ENCODE data around the gene PLPP4. TPM values are rescaled to one million over a fixed set of nuclear protein-coding genes. Genes with fewer than 3 reads are reported as not detected.
A peak's percentile ranks its signal among the peaks of the same experiment; 100 is the strongest.

PLPP4 gene
- total RNA-seq, 1 donor from 2014 or later = 30.3 TPM

DNA sequence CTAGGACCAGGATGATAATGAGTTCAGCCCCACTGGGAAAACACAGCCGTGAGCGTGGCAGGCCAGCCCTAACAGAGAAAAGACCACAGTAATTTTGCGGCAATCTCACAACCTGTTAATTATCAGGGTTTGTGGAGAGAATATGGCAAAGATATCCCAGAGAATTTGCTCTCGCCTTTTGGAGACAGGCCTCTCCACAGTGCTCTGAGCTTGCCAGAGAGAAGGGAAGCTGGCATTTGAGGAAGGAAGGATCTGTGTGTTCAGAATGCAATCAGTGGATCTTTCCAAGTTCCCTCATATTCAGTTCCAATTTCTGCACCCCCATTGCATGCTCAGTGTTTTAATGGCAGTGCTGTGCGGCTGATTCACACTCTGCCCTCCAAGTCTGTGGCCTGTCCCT, 60.2 kb downstream of the PLPP4 start:
- DNase-seq (ENCODE audit: low read depth) = no peak

DNA sequence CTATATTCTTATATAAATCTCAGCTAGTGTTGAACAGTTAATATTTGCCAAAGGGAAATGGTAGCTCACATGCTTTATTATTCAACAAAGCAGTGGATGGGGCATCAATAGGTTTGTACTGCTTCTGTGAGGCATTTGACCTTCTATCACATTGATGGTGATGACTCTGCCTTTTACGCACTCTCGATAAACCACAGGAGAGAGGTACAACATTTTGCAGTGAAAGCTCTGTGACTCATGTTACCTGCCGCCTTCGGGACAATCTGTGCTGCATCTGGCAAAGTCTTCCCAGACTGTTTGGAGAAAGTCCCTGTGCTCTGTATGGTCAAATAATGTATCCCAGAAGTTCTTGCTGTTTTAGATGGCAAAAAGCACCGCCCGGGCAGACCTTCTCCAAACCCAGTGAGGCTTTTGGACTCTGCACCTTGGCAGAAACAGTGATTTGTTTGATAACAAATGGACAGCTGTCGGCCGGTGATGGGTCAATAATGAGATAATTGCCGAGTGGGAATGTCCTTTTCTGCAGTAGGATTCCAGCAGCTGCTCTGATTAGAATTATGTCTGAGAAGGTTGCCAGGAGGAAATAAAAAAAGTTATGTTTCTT, 61.0 kb downstream of the PLPP4 start:
- no peak for DNase-seq (ENCODE audit: low read depth)

DNA sequence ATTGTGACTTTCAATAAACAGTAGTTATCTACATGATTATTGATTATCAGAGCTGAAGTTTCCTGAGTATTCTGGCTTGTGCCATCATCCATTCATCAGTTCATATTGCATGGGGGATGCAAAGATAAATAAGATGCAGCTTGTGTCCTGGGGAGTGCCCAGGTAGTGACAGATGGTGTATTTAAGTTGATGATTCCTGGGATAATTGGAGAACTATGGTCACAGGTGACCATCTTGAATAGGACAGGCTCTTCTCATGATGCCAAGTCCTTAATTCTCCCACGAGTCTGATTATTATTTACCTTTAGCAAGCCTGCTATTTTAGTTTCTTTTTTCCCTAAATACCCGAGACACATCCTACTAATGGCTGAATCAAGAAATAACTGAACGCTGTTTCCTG, 64.9 kb downstream of the PLPP4 start:
- DNase-seq (ENCODE audit: low read depth) = no peak

DNA sequence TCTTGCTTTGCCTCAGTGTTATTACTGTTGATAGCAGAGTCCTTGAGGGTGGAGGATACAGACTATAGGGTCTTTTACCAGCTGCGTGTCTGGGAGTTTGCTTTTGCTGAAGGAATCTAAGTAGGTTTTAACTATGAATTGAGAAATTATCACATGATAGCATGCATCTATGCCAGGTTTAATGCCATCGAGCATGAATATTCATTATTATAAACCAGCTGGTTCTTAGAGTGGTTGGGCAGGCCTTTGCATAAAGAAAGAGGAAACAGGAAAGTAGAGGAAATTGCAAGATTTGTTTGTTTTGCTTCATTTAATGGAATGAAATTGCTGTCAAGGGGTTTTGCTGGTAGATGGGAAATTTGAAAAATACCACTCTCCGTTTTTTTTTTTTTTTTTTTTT, 70.7 kb downstream of the PLPP4 start:
- no peak for DNase-seq (ENCODE audit: low read depth)

DNA sequence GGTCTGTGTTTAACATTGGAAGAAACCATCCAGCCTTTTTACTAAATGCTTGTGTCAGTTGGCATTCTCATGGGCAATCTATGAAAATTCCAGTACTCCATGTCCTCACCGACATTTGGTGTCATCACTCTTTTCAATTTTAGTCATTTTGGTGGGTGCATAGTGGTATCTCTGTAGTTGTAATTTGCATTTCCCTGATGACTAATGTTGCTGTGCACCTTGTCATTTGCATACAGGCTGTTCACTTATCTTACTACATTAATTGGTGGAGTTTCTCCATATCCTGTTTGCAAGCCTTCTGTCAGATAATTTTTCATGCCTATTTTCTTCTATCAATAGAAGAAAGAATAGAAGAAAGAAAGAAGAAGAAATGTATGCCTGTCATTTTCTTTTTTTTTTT, 73.7 kb downstream of the PLPP4 start:
- DNase-seq (ENCODE audit: low read depth) = no peak

DNA sequence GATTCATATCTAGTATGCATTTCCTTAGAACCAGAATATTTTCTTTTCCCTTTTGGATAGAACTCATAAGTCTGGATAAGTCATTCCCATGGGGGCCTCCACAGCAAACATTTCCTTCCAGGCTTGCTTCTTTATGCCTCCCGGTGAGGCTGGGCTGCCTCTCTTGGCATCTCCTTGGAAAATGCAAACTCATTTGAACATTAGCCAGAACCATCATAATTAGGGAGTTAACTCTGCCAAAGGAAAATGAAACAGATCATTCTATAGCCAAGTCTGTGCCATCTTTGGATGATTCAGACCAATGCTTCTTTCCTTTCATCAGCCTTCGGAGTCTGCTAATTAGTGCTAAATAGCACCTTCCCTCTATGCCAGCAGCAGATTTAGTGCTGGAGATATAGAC, 81.1 kb downstream of the PLPP4 start:
- no peak for DNase-seq (ENCODE audit: low read depth)

DNA sequence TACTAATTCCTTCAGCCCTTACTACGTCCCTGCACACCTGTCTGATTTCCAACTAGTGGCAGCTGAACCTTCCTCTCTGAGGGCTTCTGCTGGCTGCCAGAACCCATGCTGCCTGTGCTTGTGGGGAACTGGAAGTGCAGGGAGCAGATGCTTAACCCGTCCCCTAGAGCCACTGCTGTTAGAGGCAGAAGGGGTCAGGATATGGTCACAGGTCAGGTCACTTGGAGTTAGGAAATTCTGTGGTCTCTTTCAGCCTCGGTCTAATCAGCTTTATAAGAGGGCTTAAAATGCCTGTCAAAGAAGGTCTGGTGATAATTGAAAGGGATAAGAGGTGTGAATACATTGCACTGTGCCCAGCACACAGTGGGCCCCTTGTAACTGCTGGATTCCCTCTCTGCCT, 82.0 kb downstream of the PLPP4 start:
- DNase-seq (ENCODE audit: low read depth) = no peak

DNA sequence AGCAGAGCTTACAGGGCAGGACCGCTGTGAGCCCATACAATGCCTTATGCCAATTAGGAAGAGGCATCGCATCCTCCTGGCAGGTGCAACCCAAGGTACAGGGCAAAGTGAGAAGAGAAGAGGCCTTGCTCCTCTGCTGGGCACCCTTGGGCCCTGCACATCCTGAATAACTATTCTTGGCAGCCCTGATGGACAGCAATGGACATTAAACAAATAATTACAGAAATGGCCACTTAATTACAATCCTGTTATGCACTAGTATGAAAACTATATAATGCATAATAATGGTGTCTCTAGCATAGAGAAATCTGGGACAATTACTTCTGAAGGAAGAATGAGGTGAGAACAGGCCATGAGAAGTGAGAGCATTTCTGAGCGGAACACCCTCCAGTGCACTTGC, 83.5 kb downstream of the PLPP4 start:
- no peak for DNase-seq (ENCODE audit: low read depth)

DNA sequence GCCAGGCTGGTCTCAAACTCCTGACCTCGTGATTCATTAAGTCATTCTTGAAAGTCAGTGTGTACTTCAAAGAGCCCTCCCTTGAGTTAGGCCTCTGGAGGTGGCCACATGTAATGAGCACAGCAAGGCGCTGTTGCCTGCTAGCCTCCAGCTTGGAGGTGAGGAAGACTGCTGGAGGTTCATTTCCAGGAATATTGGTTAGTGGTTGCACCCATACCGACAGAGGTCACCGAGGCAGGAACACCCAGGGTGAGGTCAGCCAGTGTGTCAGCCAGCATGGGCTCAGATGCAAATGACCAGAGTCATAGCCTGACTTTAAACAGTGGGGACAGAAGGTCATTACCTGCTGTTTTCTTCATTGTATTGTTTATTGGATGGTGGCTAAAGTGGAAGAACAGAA, 85.0 kb downstream of the PLPP4 start:
- no peak for DNase-seq (ENCODE audit: low read depth)

DNA sequence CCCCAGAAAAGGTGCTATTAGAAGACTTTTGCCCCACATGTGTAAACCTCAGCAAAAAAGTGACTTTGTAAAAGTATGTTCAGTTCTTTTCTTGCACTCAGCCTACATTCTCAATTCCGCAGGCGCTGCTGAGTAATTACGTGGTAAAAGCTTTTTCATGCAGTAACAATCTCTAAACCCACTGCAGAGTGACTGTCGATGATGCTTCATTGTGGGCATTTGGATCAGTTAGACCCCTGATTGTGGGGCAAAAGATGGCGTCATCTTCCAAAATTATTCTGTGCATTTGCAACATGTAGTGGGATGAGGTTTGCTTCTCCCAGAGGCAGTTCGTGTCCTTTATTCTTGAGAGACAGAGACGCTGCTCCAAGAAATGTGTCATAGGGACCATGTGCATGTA, 85.6 kb downstream of the PLPP4 start:
- no peak for DNase-seq (ENCODE audit: low read depth)

DNA sequence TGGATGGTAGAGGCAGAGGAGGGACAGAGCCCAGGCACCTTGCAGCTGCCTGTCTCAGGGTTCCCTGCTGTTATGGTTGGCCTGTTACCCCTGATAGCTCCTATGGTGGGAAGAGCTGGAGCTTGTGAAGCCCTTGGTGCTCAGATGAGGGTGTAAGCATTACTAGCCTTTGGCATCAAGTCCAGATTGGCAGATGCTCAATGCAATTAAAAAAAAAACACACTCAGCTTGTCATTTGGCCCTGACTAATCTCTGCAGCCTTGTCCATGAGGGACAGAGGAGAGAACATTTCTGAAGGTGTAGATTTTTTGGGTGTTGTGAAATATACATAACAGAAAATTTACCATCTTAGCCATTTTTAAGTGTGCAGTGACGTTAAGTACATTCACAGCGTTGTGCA, 86.3 kb downstream of the PLPP4 start:
- DNase-seq (ENCODE audit: low read depth) = no peak

DNA sequence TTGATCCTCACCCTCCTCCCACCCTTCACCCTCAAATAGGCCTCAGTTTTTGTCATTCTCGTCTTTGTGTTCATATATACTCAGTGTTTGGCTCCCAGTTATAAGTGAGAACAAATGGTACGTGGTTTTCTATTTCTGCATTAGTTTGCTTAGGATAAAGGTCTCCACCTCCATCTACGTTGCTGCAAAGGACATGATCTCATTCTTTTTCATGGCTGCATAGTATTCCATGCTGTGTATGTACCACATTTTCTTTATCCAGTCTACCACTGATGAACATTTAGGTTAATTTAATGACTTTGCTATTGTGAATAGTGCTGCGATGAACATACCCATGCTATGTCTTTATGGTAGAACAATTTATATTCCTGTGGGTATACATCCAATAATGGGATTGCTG, 91.2 kb downstream of the PLPP4 start:
- no peak for DNase-seq (ENCODE audit: low read depth)

DNA sequence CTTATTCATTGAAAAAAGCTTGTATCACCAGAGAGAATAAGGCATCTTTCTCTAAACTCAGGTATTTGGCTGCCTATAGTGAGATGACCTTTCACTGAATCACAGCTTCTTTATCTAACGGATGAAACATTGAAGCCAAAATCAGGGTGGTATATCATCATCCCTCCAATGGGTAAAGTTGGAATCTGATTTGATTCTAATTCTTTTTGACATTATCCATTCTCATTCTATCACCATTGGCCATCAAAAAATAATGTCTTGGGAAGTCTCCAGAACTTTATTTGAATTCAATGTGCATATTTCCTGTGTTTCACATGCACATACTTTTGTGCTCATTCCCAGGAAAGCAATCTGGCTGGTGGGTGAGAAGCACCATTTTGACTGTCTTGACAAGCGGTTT, 95.2 kb downstream of the PLPP4 start:
- no peak for DNase-seq (ENCODE audit: low read depth)

DNA sequence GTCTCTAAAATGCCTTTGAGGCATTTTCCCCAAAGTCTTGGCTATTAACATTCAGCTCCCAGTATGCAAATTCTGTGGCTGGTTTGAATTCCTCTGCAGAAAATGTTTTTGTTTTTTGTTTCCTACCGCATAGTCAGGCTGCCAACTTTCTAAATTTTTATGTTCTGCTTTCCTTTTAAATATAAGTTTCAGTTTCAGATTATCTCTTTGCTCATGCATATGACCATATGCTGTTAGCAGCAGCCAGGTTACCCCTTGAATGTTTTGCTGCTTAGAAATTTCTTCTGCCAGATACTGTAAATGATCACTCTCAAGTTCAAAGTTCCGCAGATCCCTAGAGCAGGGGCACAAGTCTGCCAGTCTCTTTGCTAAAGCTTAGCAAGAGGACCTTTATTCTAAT, 96.9 kb downstream of the PLPP4 start:
- DNase-seq (ENCODE audit: low read depth) = no peak

DNA sequence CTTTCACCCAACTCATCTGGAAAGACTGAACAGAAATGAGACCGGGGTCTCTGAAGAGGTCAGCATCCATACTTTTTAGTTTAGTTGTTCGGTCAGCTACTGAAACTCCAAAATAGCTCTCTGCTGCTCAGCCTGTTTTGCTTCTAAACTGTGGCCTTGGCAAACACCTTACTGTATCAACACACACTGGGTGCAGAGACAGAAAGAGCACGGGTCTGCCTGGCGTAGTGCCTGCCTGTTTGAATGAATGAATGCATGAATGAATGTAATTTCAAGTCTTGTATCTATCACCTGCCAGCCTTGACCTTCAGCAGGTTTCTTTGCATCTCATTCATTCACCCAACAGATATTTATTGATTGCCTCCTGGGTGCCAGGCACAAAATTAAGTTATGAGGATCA, 98.4 kb downstream of the PLPP4 start:
- DNase-seq (ENCODE audit: low read depth) = no peak

DNA sequence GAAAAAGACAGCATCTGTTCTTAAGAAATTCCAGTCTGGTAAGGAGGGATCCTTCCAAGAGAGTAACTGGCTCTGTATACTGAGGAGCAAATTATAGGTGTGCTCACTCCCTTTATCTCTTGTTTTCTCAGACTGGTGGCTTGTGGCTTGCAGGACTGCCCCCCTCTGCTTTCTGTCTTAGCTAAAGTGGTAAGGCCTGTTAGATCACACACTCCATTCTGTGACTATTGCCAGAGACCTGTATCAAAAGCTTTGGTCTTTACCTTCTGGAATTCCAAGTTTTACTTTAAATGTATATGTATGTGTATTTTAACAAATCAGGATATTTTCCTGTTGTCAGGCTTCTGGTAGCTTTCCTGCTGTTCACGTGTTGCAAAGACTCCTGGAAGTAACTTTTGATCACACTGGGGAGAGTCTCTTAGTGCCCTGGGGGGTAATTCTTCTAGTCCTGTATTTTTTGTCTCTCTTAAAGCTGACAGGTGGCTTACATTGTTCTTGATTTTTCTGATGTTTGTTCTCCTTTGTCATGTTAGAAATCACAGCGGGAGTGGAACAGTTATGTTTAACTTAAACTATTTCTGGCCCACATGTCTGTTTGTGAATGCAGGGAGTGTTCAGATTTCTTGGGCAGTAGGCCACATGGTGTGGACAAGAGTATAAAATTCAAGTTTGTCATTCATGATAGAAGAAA, 99.0 kb downstream of the PLPP4 start:
- DNase-seq (ENCODE audit: low read depth) = no peak

DNA sequence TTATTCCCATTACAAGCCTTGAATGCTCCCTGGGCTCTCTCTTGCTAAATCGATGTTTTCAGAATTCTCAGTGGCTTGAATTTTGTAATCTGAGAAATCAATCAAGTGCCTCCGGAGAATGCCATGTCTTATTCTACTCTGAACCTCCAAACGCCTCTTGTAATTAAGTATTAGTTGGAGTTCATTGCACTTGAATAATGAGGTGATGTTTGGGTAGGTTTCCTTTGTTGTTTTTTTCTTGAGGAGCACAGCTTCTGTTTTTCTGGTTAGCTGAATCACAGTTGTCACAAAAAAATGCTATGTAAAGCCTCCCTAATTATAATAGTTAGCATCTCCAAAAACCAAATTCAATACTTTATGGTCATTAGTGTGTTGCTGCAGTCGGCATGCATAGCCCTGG, 100.3 kb downstream of the PLPP4 start:
- DNase-seq (ENCODE audit: low read depth) = peak; percentile 9

DNA sequence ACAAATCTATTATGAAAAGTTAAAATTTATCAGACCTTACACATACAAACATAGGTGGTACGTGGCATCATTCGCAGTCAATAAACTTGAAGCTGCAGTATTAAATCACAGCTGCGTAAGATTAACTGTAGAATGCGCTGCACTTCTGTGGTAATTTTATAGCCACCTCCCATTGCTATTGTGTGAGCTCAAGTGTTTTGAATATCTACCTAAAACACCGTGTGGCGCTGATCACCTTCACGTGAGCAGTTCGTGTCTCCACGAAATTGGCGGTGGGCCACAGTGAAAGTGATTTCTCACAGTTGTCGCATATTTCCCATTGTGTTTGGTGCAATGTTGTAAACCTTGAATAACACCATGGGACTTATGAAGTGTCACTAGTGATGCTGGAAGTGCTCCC, 102.8 kb downstream of the PLPP4 start:
- no peak for DNase-seq (ENCODE audit: low read depth)

DNA sequence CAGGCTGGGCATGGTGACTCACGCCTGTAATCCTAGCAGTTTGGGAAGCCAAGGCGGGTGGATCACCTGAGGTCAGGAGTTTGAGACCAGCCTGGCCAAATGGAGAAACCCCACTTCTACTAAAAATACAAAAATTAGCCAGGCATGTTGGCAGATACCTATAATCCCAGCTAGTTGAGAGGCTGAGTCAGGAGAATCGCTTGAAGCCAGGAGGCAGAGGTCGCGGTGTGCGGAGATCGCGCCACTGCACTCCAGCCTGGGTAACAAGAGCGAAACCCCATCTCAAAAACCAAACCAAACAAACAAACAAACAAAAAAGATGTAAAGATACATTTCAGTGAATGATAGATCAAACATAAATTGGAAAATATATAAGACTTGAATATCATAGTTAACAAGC, 105.9 kb downstream of the PLPP4 start:
- DNase-seq (ENCODE audit: low read depth) = no peak

DNA sequence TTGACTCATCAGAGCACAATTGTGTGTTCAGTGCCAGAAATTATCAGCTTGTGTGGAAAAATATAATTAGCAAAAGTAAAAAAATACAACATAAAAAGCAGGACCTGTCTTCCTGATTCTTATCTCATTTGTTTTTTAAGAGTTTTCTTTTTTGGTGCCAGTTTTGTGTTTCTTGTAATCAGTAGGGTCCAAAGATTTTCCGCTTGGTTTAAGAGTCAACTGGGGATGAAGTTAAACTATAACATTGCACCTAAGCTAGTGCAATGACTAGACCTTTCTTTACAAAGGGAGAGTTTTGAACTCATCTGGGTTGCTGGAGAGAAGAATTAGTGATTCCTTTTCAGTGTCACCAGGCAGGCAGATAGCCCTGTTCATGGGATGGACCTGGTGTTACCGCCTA, 113.4 kb downstream of the PLPP4 start:
- peak; percentile 74 for DNase-seq (ENCODE audit: low read depth)

DNA sequence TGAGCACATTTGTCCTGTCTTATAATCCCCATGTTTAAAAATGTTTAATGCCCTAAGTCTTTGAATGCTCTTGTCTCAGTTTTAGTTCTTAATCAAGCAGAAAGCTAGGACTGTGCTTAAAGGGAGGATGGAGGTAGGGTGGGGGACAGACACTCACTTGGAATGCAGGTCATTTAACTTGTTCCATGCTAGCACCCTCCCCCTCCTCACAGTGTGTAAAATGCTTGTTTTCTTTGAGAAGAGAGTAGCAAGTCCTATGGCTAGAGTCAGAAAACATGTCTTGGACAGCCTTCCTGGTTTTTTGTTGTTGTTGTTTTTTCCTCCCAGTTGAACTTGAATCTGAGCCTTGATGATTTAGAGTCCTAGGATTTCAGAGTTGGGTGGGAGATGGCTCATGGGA, 114.2 kb downstream of the PLPP4 start:
- no peak for DNase-seq (ENCODE audit: low read depth)

DNA sequence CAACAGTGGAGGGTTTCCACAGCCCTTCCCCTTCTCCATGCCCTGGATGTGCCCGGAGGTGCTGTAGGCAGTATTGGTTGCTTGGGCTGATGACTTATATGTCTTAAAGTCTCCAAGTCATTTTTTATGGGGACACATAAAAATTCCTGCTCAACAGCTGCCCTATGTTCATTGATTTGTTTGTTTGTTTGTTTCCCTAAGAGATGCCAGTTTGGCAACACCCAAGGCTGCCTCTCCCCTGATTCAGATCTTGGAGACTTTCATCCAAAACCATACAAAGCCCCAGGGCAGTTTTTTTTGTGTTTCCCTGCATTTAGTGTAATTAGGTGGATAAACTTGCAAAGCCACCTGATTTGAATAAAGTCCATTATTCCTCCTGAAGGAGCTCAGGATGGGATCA, 115.3 kb downstream of the PLPP4 start:
- DNase-seq (ENCODE audit: low read depth) = peak; percentile 12

DNA sequence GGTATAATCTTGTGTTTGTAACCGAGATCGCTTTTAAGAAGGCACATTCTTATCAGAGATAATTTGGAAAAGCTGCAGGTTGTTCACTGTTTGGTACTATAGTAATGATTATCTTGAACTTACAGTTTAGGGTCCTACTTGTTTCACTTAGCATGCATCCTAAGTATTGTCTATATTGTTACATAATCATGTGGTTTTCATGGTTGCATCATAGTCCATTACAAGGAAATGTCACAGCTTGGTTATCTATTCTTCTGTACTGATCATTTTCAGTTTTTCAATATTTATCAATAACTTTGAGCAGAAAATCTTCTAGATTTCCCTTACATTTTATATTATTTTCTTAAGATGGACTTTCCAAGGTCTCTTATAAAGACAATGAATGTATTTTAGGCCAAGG, 116.3 kb downstream of the PLPP4 start:
- DNase-seq (ENCODE audit: low read depth) = peak; percentile 16

DNA sequence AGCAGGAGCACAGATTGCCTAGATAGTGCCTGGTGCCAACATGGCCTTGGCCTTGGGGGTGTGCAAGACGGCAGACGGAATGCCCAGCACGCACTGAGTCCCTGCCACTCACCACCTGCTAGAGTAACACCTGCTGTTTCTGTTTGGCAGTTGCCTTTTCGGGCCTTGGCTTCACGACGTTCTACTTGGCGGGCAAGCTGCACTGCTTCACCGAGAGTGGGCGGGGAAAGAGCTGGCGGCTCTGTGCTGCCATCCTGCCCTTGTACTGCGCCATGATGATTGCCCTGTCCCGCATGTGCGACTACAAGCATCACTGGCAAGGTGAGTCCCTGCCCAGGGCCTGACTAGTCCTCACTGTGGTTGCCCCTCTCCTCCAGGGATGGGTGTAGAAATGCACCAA, 118.0 kb downstream of the PLPP4 start:
- DNase-seq (ENCODE audit: low read depth) = no peak
